ENCODE results near the gene ANTXRL.
"Not testable (repeated sequence)": the region's sequence is repeated elsewhere in the genome, so short reads cannot be mapped to it uniquely, and the experiment has no call there.

Gene ANTXRL

GRCh38 chr10:46325021-46325420 is 38.2 kb downstream of the ANTXRL start:
- in situ Hi-C loops (cut with MboI; ENCODE audit: low sequenced_read_pairs): no loop called here

GRCh38 chr10:46326066-46326465 is 39.3 kb downstream of the ANTXRL start:
- in situ Hi-C loops (cut with MboI; ENCODE audit: low sequenced_read_pairs): no loop called here

GRCh38 chr10:46326971-46327370 is 40.2 kb downstream of the ANTXRL start:
- in situ Hi-C loops (cut with MboI; ENCODE audit: low sequenced_read_pairs): no loop called here

GRCh38 chr10:46327685-46328084 is 40.9 kb downstream of the ANTXRL start:
- in situ Hi-C loops (cut with MboI; ENCODE audit: low sequenced_read_pairs): no loop called here

GRCh38 chr10:46328853-46329689 is 42.3 kb downstream of the ANTXRL start:
- in situ Hi-C loops (cut with MboI; ENCODE audit: low sequenced_read_pairs): no loop called here

- in situ Hi-C loops (cut with MboI; ENCODE audit: low sequenced_read_pairs): no loop called here
Observed at GRCh38 chr10:46329690-46330016, 42.9 kb downstream of the ANTXRL start.

GRCh38 chr10:46330894-46331293 is 44.1 kb downstream of the ANTXRL start:
- in situ Hi-C loops (cut with MboI; ENCODE audit: low sequenced_read_pairs): no loop called here

GRCh38 chr10:46365484-46365883 is 78.7 kb downstream of the ANTXRL start:
- in situ Hi-C loops (cut with MboI; ENCODE audit: low sequenced_read_pairs): not testable (repeated sequence)

GRCh38 chr10:46367209-46367608 is 80.4 kb downstream of the ANTXRL start:
- in situ Hi-C loops (cut with MboI; ENCODE audit: low sequenced_read_pairs): not testable (repeated sequence)

GRCh38 chr10:46367666-46368240 is 81.0 kb downstream of the ANTXRL start:
- in situ Hi-C loops (cut with MboI; ENCODE audit: low sequenced_read_pairs): not testable (repeated sequence)

GRCh38 chr10:46368956-46369355 is 82.2 kb downstream of the ANTXRL start:
- in situ Hi-C loops (cut with MboI; ENCODE audit: low sequenced_read_pairs): not testable (repeated sequence)

GRCh38 chr10:46374410-46374809 is 87.6 kb downstream of the ANTXRL start:
- in situ Hi-C loops (cut with MboI; ENCODE audit: low sequenced_read_pairs): not testable (repeated sequence)

- in situ Hi-C loops (cut with MboI; ENCODE audit: low sequenced_read_pairs): not testable (repeated sequence)
Observed at GRCh38 chr10:46375406-46375805, 88.6 kb downstream of the ANTXRL start, which contains the start of gene ANXA8L1. TSS of gene ANXA8L1 (plus strand) at chr10:46375776. CDS start at chr10:46375852, 76 bp downstream.

GRCh38 chr10:46377022-46377421 is 90.2 kb downstream of the ANTXRL start:
- in situ Hi-C loops (cut with MboI; ENCODE audit: low sequenced_read_pairs): not testable (repeated sequence)

GRCh38 chr10:46377651-46378050 is 90.9 kb downstream of the ANTXRL start:
- in situ Hi-C loops (cut with MboI; ENCODE audit: low sequenced_read_pairs): not testable (repeated sequence)

- in situ Hi-C loops (cut with MboI; ENCODE audit: low sequenced_read_pairs): not testable (repeated sequence)
Observed at GRCh38 chr10:46378108-46378507, 91.3 kb downstream of the ANTXRL start.

- in situ Hi-C loops (cut with MboI; ENCODE audit: low sequenced_read_pairs): not testable (repeated sequence)
Observed at GRCh38 chr10:46379233-46379848, 92.5 kb downstream of the ANTXRL start.

All from HL-60/S4 treated with retinoic acid at 250 ng/mL for 4 days and 3 days (cell line).